Activated naive CD4-positive, alpha-beta T cell treated with anti-CD3 and anti-CD28 coated beads, Interleukin-2, amount 10 ng/mL, durations not matched to agents 7 days and 5 days (primary cell): Measurements from ENCODE around the gene OLFML3.
"Not testable (repeated sequence)": the region's sequence is repeated elsewhere in the genome, so short reads cannot be mapped to it uniquely, and the experiment has no call there.

Source experiments
- CTCF ChIA-PET: fragments of 350-600 bp; sonication (Branson Sonifier 250); formaldehyde crosslinking; loops from one replicate; lab custom pipeline; 2021; ENCODE audit warnings: antibody characterized with exemption; lab: Charles Lee
- DNase-seq: peaks from one replicate; pipeline ENCODE4 v3.0.0-alpha.2; 2020
- H3K27ac Mint-ChIP-seq: one replicate; pipeline ENCODE4 v1.8.0; 2021; ENCODE audit warnings: mild to moderate bottlenecking, moderate library complexity, mixed read lengths
- H3K27me3 Mint-ChIP-seq: one replicate; pipeline ENCODE4 v1.8.0; 2021; ENCODE audit warnings: mild to moderate bottlenecking, mixed read lengths
- H3K36me3 Mint-ChIP-seq: one replicate; pipeline ENCODE4 v1.8.0; 2021; ENCODE audit warnings: mixed read lengths
- H3K4me1 Mint-ChIP-seq: one replicate; pipeline ENCODE4 v1.8.0; 2021; ENCODE audit warnings: mixed read lengths
- H3K4me3 Mint-ChIP-seq: one replicate; pipeline ENCODE4 v1.8.0; 2021; ENCODE audit warnings: mild to moderate bottlenecking, moderate library complexity, mixed read lengths
- H3K9me3 Mint-ChIP-seq: one replicate; pipeline ENCODE4 v1.8.0; 2021; ENCODE audit warnings: mixed read lengths

OLFML3 gene

GRCh38 chr1:114009393-114009792 is 30.1 kb downstream of the OLFML3 start:
- CTCF ChIA-PET = interaction anchor here (0.5 to 1.8 kb wide), 2 partner anchors 31 to 296 kb away, joined by 3 to 4 read pairs; no protein-coding TSS in a partner anchor
- no peak overlapping the region for H3K4me3 Mint-ChIP-seq
- H3K9me3 Mint-ChIP-seq = peaks cover 3% of the 10 kb centered on the region
- H3K27me3 Mint-ChIP-seq = peaks cover 22% of the 10 kb centered on the region
- no peak overlapping the region for H3K27ac Mint-ChIP-seq
- no peaks in the 10 kb centered on the region for H3K4me1 Mint-ChIP-seq
- no peaks in the 10 kb centered on the region for H3K36me3 Mint-ChIP-seq
- DNase-seq = no peak

- CTCF ChIA-PET = no interaction called here
- peaks cover 26% of the 10 kb centered on the region for H3K27me3 Mint-ChIP-seq
- no peaks in the 10 kb centered on the region for H3K9me3 Mint-ChIP-seq
- H3K4me3 Mint-ChIP-seq = no peak overlapping the region
- H3K27ac Mint-ChIP-seq = no peak overlapping the region
- DNase-seq = no peak
- no peaks in the 10 kb centered on the region for H3K4me1 Mint-ChIP-seq
- no peaks in the 10 kb centered on the region for H3K36me3 Mint-ChIP-seq
These were observed 31.3 kb downstream of the OLFML3 start for GRCh38 chr1:114010433-114011184.

GRCh38 chr1:114011796-114012195 is 32.5 kb downstream of the OLFML3 start:
- no peak for DNase-seq
- no peak overlapping the region for H3K4me3 Mint-ChIP-seq
- no peaks in the 10 kb centered on the region for H3K9me3 Mint-ChIP-seq
- H3K27ac Mint-ChIP-seq = no peak overlapping the region
- H3K36me3 Mint-ChIP-seq = no peaks in the 10 kb centered on the region
- peaks cover 26% of the 10 kb centered on the region for H3K27me3 Mint-ChIP-seq
- H3K4me1 Mint-ChIP-seq = no peaks in the 10 kb centered on the region
- CTCF ChIA-PET = no interaction called here

- no peaks in the 10 kb centered on the region for H3K36me3 Mint-ChIP-seq
- no peaks in the 10 kb centered on the region for H3K4me1 Mint-ChIP-seq
- H3K27me3 Mint-ChIP-seq = peaks cover 15% of the 10 kb centered on the region
- DNase-seq = no peak
- no peak overlapping the region for H3K4me3 Mint-ChIP-seq
- CTCF ChIA-PET = no interaction called here
- H3K27ac Mint-ChIP-seq = no peak overlapping the region
- no peaks in the 10 kb centered on the region for H3K9me3 Mint-ChIP-seq
These were observed 35.8 kb downstream of the OLFML3 start for GRCh38 chr1:114015075-114015474.

GRCh38 chr1:114019724-114020123 is 40.5 kb downstream of the OLFML3 start:
- H3K27me3 Mint-ChIP-seq, H3K9me3 Mint-ChIP-seq, DNase-seq, H3K36me3 Mint-ChIP-seq, H3K4me1 Mint-ChIP-seq, CTCF ChIA-PET, H3K27ac Mint-ChIP-seq, H3K4me3 Mint-ChIP-seq: not testable (repeated sequence)

GRCh38 chr1:114021665-114022099 is 42.4 kb downstream of the OLFML3 start:
- H3K4me1 Mint-ChIP-seq = no peaks in the 10 kb centered on the region
- H3K27ac Mint-ChIP-seq = no peak overlapping the region
- no peak for DNase-seq
- H3K9me3 Mint-ChIP-seq = no peaks in the 10 kb centered on the region
- no peaks in the 10 kb centered on the region for H3K27me3 Mint-ChIP-seq
- no peak overlapping the region for H3K4me3 Mint-ChIP-seq
- CTCF ChIA-PET = no interaction called here
- H3K36me3 Mint-ChIP-seq = no peaks in the 10 kb centered on the region

GRCh38 chr1:114022877-114023276 is 43.6 kb downstream of the OLFML3 start:
- no peak overlapping the region for H3K27ac Mint-ChIP-seq
- no peaks in the 10 kb centered on the region for H3K9me3 Mint-ChIP-seq
- no peaks in the 10 kb centered on the region for H3K36me3 Mint-ChIP-seq
- CTCF ChIA-PET = no interaction called here
- H3K4me1 Mint-ChIP-seq = no peaks in the 10 kb centered on the region
- no peak overlapping the region for H3K4me3 Mint-ChIP-seq
- no peak for DNase-seq
- no peaks in the 10 kb centered on the region for H3K27me3 Mint-ChIP-seq

GRCh38 chr1:114023377-114023776 is 44.1 kb downstream of the OLFML3 start:
- Mint-ChIP-seq H3K9me3 (no peaks in the 10 kb centered on the region), H3K36me3 (no peaks in the 10 kb centered on the region), H3K4me1 (no peaks in the 10 kb centered on the region), H3K4me3 (no peak overlapping the region), H3K27ac (no peak overlapping the region), H3K27me3 (no peaks in the 10 kb centered on the region)
- CTCF ChIA-PET = no interaction called here
- DNase-seq = no peak

- Mint-ChIP-seq H3K9me3 (no peaks in the 10 kb centered on the region), H3K27me3 (no peaks in the 10 kb centered on the region), H3K27ac (no peak overlapping the region), H3K4me1 (no peaks in the 10 kb centered on the region), H3K4me3 (no peak overlapping the region), H3K36me3 (no peaks in the 10 kb centered on the region)
- DNase-seq = no peak
- CTCF ChIA-PET = no interaction called here
These were observed 44.8 kb downstream of the OLFML3 start for GRCh38 chr1:114024049-114024448.

- H3K4me3 Mint-ChIP-seq = no peak overlapping the region
- DNase-seq = no peak
- no peaks in the 10 kb centered on the region for H3K9me3 Mint-ChIP-seq
- H3K27me3 Mint-ChIP-seq = no peaks in the 10 kb centered on the region
- no peak overlapping the region for H3K27ac Mint-ChIP-seq
- CTCF ChIA-PET = interaction anchor here (0.6 kb wide), 1 partner anchor 188 kb away, joined by 3 read pairs; no protein-coding TSS in a partner anchor
- no peaks in the 10 kb centered on the region for H3K4me1 Mint-ChIP-seq
- no peaks in the 10 kb centered on the region for H3K36me3 Mint-ChIP-seq
These were observed 46.5 kb downstream of the OLFML3 start for GRCh38 chr1:114025609-114026401.

GRCh38 chr1:114026797-114027196 is 47.5 kb downstream of the OLFML3 start:
- no peak overlapping the region for H3K27ac Mint-ChIP-seq
- no peak for DNase-seq
- H3K27me3 Mint-ChIP-seq = no peaks in the 10 kb centered on the region
- H3K4me3 Mint-ChIP-seq = no peak overlapping the region
- CTCF ChIA-PET = interaction anchor here (0.6 kb wide), 1 partner anchor 187 kb away, joined by 3 read pairs; no protein-coding TSS in a partner anchor
- H3K4me1 Mint-ChIP-seq = no peaks in the 10 kb centered on the region
- H3K9me3 Mint-ChIP-seq = no peaks in the 10 kb centered on the region
- H3K36me3 Mint-ChIP-seq = no peaks in the 10 kb centered on the region
